Measurements from ENCODE around the gene PCSK4.
"Not testable (repeated sequence)": the region's sequence is repeated elsewhere in the genome, so short reads cannot be mapped to it uniquely, and the experiment has no call there.

DNA sequence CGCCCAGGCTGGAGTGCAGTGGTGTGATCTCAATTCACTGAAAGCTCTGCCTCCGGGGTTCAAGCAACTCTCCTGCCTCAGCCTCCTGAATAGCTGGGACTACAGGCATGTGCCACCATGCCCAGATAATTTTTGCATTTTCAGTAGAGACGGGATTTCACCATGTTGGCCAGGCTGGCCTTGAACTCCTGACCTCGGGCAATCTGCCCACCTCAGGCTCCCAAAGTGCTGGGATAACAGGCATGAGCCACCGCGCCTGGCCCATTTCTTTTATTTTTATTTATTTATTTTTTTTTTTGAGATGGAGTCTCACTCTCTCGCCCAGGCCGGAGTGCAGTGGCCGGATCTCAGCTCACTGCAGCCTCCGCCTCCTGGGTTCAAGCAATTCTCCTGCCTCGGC, 49.6 kb upstream of the PCSK4 start:
- TF ChIP-seq, protein P1, sequence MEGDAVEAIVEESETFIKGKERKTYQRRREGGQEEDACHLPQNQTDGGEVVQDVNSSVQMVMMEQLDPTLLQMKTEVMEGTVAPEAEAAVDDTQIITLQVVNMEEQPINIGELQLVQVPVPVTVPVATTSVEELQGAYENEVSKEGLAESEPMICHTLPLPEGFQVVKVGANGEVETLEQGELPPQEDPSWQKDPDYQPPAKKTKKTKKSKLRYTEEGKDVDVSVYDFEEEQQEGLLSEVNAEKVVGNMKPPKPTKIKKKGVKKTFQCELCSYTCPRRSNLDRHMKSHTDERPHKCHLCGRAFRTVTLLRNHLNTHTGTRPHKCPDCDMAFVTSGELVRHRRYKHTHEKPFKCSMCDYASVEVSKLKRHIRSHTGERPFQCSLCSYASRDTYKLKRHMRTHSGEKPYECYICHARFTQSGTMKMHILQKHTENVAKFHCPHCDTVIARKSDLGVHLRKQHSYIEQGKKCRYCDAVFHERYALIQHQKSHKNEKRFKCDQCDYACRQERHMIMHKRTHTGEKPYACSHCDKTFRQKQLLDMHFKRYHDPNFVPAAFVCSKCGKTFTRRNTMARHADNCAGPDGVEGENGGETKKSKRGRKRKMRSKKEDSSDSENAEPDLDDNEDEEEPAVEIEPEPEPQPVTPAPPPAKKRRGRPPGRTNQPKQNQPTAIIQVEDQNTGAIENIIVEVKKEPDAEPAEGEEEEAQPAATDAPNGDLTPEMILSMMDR (conservative IDR thresholded peaks at IDR 0.05; ENCODE audit: low read length): not testable (repeated sequence)
- not testable (repeated sequence) for TF ChIP-seq EZH2phosphoT487 (IDR thresholded peaks at IDR 0.05; ENCODE audit: borderline replicate concordance, low read depth, low read length)

All from OCI-LY7 (cell line).